ENCODE results near the gene DENND2C. TPM values are rescaled to one million over a fixed set of nuclear protein-coding genes. Genes with fewer than 3 reads are reported as not detected.

Gene DENND2C
- polyA plus RNA-seq, 2 of the 4 experiments (the other 2 are of a cell fraction) = 0.18 to 0.19 TPM

GRCh38 chr1:114609826-114610225 lies 60.0 kb downstream of the DENND2C start:
- POLR2A ChIA-PET = no interaction called here
- Histone ChIP-seq H3K9me3 (no peaks in the 10 kb centered on the region), H3K4me3 (no peak overlapping the region), H3K4me1 (no peaks in the 10 kb centered on the region), H3K4me2 (no peak overlapping the region), H3K27ac (no peak overlapping the region)
- FAIRE-seq (no peak), ATAC-seq (no peak), DNase-seq (ENCODE audit: low read depth in 1 of 2, low spot score in 1 of 2) (no peak)
- 45% methylated on average over 2 of the region's 2 CpGs for WGBS (ENCODE audit: missing lambda C conversion rate)
- TF ChIP-seq ELK1 (IDR thresholded peaks at IDR 0.05; ENCODE audit: low read depth, low read length) (no peak), HOXA7 (CRISPR knock-in tag; IDR thresholded peaks at IDR 0.05) (no peak), FOXS1 (CRISPR knock-in tag; IDR thresholded peaks at IDR 0.05) (no peak), JUN (IDR thresholded peaks at IDR 0.05) (no peak), KDM1A (IDR thresholded peaks at IDR 0.05; ENCODE audit: low read depth) (no peak), CBX2 (IDR thresholded peaks at IDR 0.05; ENCODE audit: borderline replicate concordance, low read depth) (no peak), HEYL (CRISPR knock-in tag; IDR thresholded peaks at IDR 0.05) (no peak), EHF (CRISPR knock-in tag; IDR thresholded peaks at IDR 0.05) (no peak), FOSB (CRISPR knock-in tag; IDR thresholded peaks at IDR 0.05) (no peak), RFX5 (IDR thresholded peaks at IDR 0.05) (no peak), TFCP2L1 (CRISPR knock-in tag; IDR thresholded peaks at IDR 0.05) (no peak)
- TF ChIP-seq, protein P1, sequence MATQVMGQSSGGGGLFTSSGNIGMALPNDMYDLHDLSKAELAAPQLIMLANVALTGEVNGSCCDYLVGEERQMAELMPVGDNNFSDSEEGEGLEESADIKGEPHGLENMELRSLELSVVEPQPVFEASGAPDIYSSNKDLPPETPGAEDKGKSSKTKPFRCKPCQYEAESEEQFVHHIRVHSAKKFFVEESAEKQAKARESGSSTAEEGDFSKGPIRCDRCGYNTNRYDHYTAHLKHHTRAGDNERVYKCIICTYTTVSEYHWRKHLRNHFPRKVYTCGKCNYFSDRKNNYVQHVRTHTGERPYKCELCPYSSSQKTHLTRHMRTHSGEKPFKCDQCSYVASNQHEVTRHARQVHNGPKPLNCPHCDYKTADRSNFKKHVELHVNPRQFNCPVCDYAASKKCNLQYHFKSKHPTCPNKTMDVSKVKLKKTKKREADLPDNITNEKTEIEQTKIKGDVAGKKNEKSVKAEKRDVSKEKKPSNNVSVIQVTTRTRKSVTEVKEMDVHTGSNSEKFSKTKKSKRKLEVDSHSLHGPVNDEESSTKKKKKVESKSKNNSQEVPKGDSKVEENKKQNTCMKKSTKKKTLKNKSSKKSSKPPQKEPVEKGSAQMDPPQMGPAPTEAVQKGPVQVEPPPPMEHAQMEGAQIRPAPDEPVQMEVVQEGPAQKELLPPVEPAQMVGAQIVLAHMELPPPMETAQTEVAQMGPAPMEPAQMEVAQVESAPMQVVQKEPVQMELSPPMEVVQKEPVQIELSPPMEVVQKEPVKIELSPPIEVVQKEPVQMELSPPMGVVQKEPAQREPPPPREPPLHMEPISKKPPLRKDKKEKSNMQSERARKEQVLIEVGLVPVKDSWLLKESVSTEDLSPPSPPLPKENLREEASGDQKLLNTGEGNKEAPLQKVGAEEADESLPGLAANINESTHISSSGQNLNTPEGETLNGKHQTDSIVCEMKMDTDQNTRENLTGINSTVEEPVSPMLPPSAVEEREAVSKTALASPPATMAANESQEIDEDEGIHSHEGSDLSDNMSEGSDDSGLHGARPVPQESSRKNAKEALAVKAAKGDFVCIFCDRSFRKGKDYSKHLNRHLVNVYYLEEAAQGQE (IDR thresholded peaks at IDR 0.05) = no peak
- CTCF ChIA-PET = interaction anchor here (1.6 kb wide), 1 partner anchor 9 kb away, joined by 4 read pairs; no protein-coding TSS in a partner anchor

DNA sequence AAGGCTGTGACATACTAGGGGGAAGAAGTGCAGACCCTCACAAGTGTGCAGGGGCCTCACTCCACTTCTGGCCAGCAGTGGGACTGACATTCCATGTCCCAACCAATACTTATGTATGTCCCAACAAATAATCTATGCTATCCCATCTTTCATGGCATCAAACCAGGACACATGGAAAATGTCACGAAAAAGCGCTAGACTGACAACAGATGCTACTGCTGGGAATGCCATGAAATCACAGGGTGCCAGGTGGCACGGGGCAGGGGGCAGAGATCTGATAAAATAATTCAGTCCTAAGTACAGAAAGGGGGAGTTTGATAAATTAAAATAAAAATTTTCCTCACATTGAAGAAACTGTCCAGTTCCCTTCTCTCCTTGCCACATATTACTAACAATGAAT lies 60.8 kb downstream of the DENND2C start:
- no peak for DNase-seq (ENCODE audit: low read depth in 1 of 2, low spot score in 1 of 2)
- FAIRE-seq = no peak
- 70% methylated on average over 3 of the region's 3 CpGs for WGBS (ENCODE audit: missing lambda C conversion rate)
- CTCF ChIA-PET = interaction anchor here (1.6 kb wide), 1 partner anchor 8 kb away, joined by 4 read pairs; no protein-coding TSS in a partner anchor
- Histone ChIP-seq H3K9me3 (no peaks in the 10 kb centered on the region), H3K27ac (no peak overlapping the region), H3K4me1 (no peaks in the 10 kb centered on the region), H3K4me2 (no peak overlapping the region), H3K4me3 (no peak overlapping the region)
- no peak for ATAC-seq
- POLR2A ChIA-PET = no interaction called here
- TF ChIP-seq, protein P2, sequence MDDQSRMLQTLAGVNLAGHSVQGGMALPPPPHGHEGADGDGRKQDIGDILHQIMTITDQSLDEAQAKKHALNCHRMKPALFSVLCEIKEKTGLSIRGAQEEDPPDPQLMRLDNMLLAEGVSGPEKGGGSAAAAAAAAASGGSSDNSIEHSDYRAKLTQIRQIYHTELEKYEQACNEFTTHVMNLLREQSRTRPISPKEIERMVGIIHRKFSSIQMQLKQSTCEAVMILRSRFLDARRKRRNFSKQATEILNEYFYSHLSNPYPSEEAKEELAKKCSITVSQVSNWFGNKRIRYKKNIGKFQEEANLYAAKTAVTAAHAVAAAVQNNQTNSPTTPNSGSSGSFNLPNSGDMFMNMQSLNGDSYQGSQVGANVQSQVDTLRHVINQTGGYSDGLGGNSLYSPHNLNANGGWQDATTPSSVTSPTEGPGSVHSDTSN (IDR thresholded peaks at IDR 0.05) = no peak
- TF ChIP-seq HDAC2 (IDR thresholded peaks at IDR 0.05) (no peak), POLR2A (IDR thresholded peaks at IDR 0.05; ENCODE audit: low read length) (no peak), RARB (CRISPR knock-in tag; IDR thresholded peaks at IDR 0.05) (no peak), SREBF2 (IDR thresholded peaks at IDR 0.05) (no peak), ZNF302 (CRISPR knock-in tag; IDR thresholded peaks at IDR 0.05) (no peak), CBX8 (IDR thresholded peaks at IDR 0.05) (no peak), EP300 (IDR thresholded peaks at IDR 0.05) (no peak), ZC3H11A (IDR thresholded peaks at IDR 0.05) (no peak), HOXB13 (CRISPR knock-in tag; IDR thresholded peaks at IDR 0.05; ENCODE audit: low read depth) (no peak), NR3C1 (IDR thresholded peaks at IDR 0.05) (no peak)
- TF ChIP-seq, protein P3, sequence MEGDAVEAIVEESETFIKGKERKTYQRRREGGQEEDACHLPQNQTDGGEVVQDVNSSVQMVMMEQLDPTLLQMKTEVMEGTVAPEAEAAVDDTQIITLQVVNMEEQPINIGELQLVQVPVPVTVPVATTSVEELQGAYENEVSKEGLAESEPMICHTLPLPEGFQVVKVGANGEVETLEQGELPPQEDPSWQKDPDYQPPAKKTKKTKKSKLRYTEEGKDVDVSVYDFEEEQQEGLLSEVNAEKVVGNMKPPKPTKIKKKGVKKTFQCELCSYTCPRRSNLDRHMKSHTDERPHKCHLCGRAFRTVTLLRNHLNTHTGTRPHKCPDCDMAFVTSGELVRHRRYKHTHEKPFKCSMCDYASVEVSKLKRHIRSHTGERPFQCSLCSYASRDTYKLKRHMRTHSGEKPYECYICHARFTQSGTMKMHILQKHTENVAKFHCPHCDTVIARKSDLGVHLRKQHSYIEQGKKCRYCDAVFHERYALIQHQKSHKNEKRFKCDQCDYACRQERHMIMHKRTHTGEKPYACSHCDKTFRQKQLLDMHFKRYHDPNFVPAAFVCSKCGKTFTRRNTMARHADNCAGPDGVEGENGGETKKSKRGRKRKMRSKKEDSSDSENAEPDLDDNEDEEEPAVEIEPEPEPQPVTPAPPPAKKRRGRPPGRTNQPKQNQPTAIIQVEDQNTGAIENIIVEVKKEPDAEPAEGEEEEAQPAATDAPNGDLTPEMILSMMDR (IDR thresholded peaks at IDR 0.05) = no peak
- TF ChIP-seq, protein P4, sequence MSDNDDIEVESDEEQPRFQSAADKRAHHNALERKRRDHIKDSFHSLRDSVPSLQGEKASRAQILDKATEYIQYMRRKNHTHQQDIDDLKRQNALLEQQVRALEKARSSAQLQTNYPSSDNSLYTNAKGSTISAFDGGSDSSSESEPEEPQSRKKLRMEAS (IDR thresholded peaks at IDR 0.05) = no peak
